Measurements from ENCODE around the gene CHD5. TPM values are rescaled to one million over a fixed set of nuclear protein-coding genes. Genes with fewer than 3 reads are reported as not detected.

CHD5 gene
- total RNA-seq, 1 experiment from 2014 or later = 1.6 TPM

GRCh38 chr1:6068073-6068472 is 112.0 kb downstream of the CHD5 start:
- no peak overlapping the region for H2BK5ac ChIP-seq (ENCODE audit: insufficient read length, low read length)
- H2AK5ac ChIP-seq (ENCODE audit: insufficient read length, low read length) = no peak overlapping the region
- no peak for TF ChIP-seq CTCF (conservative IDR thresholded peaks at IDR 0.05)
- H2BK120ac ChIP-seq (ENCODE audit: low read depth, low read length, poor library complexity, severe bottlenecking) = no peak overlapping the region
- H3K9me3 ChIP-seq (ENCODE audit: control insufficient read depth, low read depth, low read length) = no peaks in the 10 kb centered on the region
- H2BK20ac ChIP-seq (ENCODE audit: low read depth, low read length, poor library complexity, severe bottlenecking) = no peak overlapping the region
- H3T11ph ChIP-seq (ENCODE audit: low read length) = no peak overlapping the region
- no peak overlapping the region for H4K91ac ChIP-seq (ENCODE audit: insufficient read length, low read depth, low read length)
- no peak overlapping the region for H3K23ac ChIP-seq (ENCODE audit: insufficient read length, low read depth, low read length)
- no peak overlapping the region for H3K18ac ChIP-seq (ENCODE audit: insufficient read length, low read depth, low read length)
- no peaks in the 10 kb centered on the region for H4K20me1 ChIP-seq (ENCODE audit: control insufficient read depth, insufficient read depth, insufficient read length)
- H3K14ac ChIP-seq (ENCODE audit: insufficient read depth, low read length) = no peak overlapping the region
- no peak overlapping the region for H2BK15ac ChIP-seq (ENCODE audit: low read depth, low read length)
- H3K56ac ChIP-seq (ENCODE audit: insufficient read length, low read depth, low read length) = no peak overlapping the region
- no peaks in the 10 kb centered on the region for H3K4me1 ChIP-seq (ENCODE audit: insufficient read depth, low read length)
- no peak for DNase-seq
- Mint-ChIP-seq H3K27me3 (ENCODE audit: low read depth) (peaks cover 2% of the 10 kb centered on the region; the same call in 1 of the 2 replicates), H3K4me3 (no peak overlapping the region), H3K4me1 (peaks cover 0 to 2% of the 10 kb centered on the region in 2 experiments; a peak in 1 of 4 replicates), H3K36me3 (ENCODE audit: insufficient read depth in 1 of 3, low read depth in 3 of 3) (no peaks in the 10 kb centered on the region), H3K27ac (no peak overlapping the region), H3K9me3 (no peaks in the 10 kb centered on the region)
- H3K4ac ChIP-seq (ENCODE audit: low read depth, low read length) = no peak overlapping the region
- no peaks in the 10 kb centered on the region for H3K23me2 ChIP-seq (ENCODE audit: insufficient read length, low read depth, low read length, poor library complexity, severe bottlenecking)
- no peak overlapping the region for H2BK12ac ChIP-seq (ENCODE audit: insufficient read length, low read depth, low read length)
- no CpG with 5 or more reads among the region's 5 CpGs for WGBS (ENCODE audit: extremely low coverage, insufficient read length, low lambda C conversion rate)
- no peak overlapping the region for H3K4me2 ChIP-seq (ENCODE audit: insufficient read depth, insufficient read length, low read length)
- no peak overlapping the region for H3K27ac ChIP-seq (ENCODE audit: insufficient read length, low read depth, low read length)
- H2AFZ ChIP-seq (ENCODE audit: low read length) = no peak overlapping the region
- H4K8ac ChIP-seq (replicated peaks; ENCODE audit: insufficient read length, low read depth, low read length) = no peak overlapping the region
- H3K79me2 ChIP-seq (ENCODE audit: insufficient read depth, low read length) = no peaks in the 10 kb centered on the region
- H3K79me1 ChIP-seq (ENCODE audit: insufficient read depth, low read depth, low read length, poor library complexity, severe bottlenecking) = no peaks in the 10 kb centered on the region
- H3K9ac ChIP-seq (ENCODE audit: extremely low read depth, insufficient read length, low read length) = no peak overlapping the region
- H4K5ac ChIP-seq (ENCODE audit: insufficient read length, low read depth, low read length) = no peak overlapping the region
- H3K27me3 ChIP-seq (ENCODE audit: insufficient read depth, low read length) = no peaks in the 10 kb centered on the region
